22Rv1 (cell line): ENCODE results near the gene TMEM233.

Experiments
- CTCF ChIP-seq: fragments of 450-650 bp; IDR thresholded peaks from 2 replicates; pipeline ENCODE4 v1.5.1; 2017; ENCODE audit warnings: mild to moderate bottlenecking
- ZFX ChIP-seq: fragments of 450-650 bp; IDR thresholded peaks from 2 replicates; pipeline ENCODE4 v1.6.1; 2017; ENCODE audit warnings: antibody characterized with exemption, borderline replicate concordance

DNA sequence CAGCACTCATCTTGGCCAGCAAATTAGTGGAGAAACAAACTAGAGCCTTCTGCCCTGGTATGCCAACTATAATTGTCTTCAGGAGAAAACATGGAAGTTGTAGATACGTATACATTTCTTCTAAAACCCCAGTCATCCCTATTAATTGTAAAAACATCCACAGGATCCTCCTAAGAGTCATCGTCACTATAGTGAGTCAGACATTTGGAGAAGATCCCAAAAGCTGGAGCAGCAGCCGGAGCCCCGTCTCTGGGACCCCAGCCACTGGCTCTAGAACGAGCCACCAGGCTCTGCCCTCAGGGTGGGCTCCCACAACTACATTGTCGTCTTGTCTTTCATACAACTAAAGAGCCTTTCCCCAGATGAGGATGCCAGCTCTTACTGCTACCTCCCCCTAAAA lies 89.8 kb downstream of the TMEM233 start:
- TF ChIP-seq CTCF (no peak), ZFX (no peak)
